HG02759 (cell line): Measurements from ENCODE around the gene TMEM266.
"Not testable (repeated sequence)": the region's sequence is repeated elsewhere in the genome, so short reads cannot be mapped to it uniquely, and the experiment has no call there.

Experiments used
- ATAC-seq: cut with Tn5 transposase; IDR thresholded peaks from one replicate; pipeline ENCODE4 v1.9.1; 2021; ENCODE audit warnings: mild to moderate bottlenecking, moderate library complexity; ENCODE audit not compliant: unreplicated experiment

Gene TMEM266

GRCh38 chr15:76059320-76060117, at the start of gene TMEM266:
TSS of gene TMEM266 (plus strand) at chr15:76059985. CDS start at chr15:76134264, 74,279 bp downstream.
- no peak for ATAC-seq

- ATAC-seq, result no peak
Measured at GRCh38 chr15:76010613-76011012, 49.2 kb upstream of the TMEM266 start.

DNA sequence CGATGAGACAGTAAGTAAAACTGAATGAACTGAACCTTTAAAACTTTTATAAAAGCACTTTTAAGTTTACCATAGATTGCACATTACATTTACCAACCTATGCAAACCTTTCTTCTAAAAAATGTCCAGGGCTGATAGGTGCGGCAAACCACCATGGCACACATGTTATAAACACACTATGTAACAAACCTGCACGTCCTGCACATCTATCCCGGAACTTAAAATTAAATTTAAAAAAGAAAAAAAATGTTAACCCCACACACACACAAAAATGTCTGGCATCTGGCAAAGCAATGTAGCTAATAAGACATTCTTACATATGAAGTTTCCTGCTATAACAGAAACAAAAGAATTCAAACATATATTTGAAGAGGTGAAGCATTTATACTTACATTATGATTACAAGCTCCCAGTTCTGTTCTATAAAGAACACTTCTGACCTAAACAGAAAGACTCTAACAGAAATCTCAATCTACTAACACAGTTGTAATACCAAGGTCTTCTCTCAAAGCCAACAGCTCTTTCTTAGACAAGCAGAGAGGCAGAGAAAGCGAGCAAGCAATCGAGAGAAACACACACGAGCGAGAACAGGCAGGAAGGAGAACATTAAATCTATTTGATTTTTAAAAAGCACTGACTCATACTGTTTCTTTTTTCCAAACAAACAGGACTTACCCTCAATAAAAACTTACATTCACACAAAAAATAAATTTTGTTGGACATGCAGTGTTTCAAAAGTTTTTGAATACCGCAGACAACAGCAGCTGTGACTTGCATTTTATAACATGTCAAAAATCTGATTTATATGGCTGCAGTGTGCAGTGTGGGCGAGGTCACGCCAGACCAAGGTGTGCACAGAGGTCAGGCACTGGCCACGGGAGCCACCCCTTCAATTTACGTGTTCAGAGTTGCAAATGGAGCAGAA, 47.9 kb upstream of the TMEM266 start, which contains the start of gene NRG4:
Gene NRG4 (minus strand): TSS at position 798 of the 925 bp plus-strand sequence. CDS start 1,194 bp downstream, outside the sequence.
- ATAC-seq, result no peak

DNA sequence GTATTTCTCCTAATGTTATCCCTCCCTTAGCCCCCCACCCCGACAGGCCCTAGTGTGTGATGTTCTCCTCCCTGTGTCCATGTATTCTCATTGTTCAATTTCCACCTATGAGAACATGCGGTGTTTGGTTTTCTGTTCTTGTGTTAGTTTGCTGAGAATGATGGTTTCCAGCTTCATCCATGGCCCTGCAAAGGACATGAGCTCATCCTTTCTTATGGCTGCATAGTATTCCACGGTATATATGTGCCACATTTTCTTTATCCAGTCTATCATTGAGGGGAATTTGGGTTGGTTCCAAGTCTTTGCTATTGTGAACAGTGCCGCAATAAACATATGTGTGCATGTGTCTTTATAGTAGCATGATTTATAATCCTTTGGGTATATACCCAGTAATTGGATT, 46.3 kb upstream of the TMEM266 start:
- not testable (repeated sequence) for ATAC-seq

DNA sequence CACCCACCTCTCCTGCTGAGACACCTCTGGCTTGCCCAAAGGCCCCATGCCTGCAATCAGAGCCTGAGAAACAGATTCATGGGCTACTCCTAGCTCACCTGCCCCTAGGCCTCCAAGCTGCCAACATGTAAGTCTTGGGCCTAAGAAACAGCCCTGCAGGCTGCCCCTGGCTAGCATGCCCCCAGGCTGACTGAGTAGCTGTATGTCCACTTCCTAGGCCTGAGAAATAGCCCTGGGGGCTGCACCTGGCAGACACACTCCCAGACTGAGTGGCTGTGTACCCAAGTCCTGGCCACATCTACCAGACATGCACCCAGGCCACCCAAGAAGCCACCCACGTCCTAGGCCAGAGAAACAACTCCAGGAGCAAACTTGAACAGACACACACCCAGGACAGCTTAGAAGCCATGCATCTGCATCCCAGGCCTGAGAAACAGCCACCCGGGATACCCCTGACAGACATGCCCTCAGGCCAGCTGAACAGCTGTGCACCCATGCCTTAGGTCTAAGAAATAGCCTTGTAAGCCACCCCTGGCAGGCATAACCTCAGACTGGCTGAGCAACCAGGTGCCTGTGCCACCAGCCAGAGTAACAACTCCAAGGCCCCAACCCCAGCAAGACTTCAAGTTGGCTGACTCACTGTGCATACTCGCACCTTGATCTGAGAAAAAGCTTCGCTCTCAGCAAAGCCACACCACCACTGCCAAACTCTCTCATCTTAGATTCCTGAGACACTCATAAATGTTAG, 35.6 kb upstream of the TMEM266 start:
- no peak for ATAC-seq

DNA sequence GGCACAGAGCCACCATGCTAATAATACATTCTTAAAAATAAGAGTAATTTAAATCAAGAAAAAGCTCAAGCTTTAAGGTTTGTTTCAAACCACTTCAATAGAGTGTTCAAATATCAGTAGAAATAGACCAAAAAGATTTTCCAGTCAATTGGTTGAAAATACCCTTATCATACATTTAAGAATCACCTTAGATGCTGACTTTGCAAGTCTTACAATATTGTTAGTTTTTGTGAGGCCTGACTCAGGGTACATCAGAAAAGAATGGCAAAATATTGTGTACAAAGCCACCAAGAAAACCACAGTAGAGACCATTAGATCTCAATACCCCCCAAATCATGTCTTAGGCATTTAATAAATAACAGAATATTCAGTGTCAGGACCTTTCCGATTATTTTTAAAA, 27.7 kb upstream of the TMEM266 start:
- ATAC-seq, result no peak

GRCh38 chr15:76033438-76033837, 26.3 kb upstream of the TMEM266 start:
- no peak for ATAC-seq

DNA sequence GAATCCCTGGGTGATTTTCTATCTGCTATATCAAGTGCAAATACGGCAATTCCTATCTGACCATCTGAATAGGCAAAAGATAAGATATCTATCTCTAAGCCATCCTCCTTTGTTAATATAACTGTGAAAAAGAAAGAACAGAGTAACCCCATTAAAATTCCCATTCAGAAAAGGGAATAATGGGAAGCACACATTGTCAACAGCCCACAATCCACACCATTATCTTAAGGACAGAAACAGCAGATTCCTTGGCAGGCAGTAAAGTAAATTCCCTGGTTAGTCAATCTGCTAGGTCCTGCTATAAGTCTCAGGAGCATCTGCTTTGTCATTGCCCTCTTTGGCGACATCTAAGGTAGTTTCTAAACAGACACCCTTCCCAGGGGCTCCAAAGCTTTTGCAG, 25.7 kb upstream of the TMEM266 start:
- ATAC-seq, result no peak

DNA sequence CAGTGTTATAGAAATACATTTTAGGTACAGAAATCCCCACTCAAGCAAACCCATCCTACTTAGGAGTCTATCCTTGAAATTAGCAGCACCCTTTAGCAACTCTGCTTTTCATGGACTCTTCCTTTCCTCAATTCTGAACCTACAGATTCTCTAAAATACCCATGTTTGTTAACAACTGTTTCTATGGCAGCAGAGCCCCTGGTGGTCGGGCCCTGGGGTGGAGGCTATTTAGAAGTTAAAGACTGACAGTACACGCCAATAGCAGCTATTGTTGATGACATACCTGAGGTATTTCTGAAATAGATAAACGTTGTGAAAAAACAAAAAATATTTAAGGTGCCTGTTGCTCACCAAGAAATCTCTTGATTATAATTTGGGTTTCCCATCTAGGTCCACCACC, 24.2 kb upstream of the TMEM266 start:
- ATAC-seq, result no peak

DNA sequence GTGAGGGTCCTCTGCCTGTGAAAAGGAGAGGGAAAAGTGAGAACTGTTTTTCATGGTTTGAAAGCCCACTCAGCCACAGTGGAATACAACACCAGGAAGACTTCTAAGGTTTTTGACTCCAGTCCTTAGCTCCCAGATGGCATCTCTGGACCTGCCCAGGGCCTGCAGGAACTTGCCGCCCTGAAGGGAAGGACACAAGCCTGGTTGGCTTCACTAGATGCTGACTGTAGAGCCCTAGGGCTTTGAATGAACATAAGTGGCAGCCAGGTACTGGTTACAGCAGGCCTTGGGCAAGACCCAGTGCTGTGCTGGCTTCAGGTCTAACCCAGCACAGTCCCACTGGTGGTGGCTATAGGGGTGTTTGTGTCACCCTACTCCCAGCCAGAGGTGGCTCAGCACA, 21.3 kb upstream of the TMEM266 start:
- no peak for ATAC-seq

- not testable (repeated sequence) for ATAC-seq
Measured at GRCh38 chr15:76054201-76054600, 5.6 kb upstream of the TMEM266 start.

- ATAC-seq, result peak; percentile 58
Measured at GRCh38 chr15:76056931-76057330, 2.9 kb upstream of the TMEM266 start.

DNA sequence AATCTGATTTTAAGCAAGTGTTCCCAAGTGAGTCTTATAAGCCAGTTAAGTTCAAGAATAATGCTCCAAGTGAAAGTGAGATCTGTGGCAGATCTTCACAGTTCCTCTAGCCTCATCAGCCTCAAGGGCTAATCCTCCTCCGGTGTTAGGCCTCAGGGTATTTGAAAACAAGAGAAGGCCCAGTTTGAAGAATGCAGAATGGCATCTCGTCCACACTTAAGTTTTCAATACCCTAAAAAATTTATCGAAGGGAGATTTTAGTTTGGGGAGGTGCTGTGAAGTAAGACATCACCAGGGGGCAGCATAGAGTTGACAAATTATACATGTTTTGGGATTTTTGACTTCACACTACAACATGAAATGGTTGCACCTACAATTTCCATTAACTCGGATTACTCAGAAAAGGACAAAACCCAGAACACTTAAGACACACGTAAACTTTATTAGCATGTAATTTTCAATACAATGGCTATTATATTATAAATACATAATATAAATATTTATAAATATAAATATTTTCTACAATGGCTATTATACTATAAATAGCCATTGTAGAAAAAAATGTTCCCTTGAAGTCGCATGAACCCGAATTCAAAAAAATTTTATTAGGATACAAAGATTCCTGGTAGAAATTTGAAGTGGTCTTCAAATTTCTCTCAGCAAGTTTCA, 2.3 kb upstream of the TMEM266 start:
- ATAC-seq, result peak; percentile 16

DNA sequence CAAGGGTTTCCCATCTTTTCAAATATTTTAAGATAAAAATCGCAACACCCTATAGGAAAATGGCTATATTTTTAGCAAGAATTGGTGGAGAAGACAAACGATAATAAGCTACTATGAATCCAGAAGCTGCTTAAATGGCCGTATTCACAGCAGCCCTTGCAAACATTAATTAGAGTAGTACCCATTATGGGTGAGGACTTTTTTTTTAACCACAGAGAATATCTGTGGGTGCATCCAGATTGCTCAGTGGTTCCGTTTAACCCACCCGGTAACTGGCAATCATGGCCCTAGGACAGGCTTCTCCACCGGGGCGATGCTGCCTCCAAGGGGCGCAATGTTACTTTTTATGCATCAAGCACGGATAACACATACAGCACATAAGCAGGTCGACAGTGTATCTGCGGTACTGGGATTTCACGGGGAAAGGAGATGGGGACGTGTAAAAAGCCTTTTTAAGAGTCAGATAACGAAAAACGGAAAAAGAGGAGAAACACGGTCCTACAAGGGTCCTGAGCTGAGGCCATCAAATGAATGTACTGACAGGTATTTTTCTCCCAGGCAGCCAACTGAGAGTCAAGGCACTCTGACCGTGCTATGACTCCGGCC, 968 bp upstream of the TMEM266 start:
- no peak for ATAC-seq

- ATAC-seq, result no peak
Measured at GRCh38 chr15:76060118-76060989, 569 bp downstream of the TMEM266 start.

GRCh38 chr15:76061700-76062099, 1.9 kb downstream of the TMEM266 start:
- ATAC-seq, result no peak

DNA sequence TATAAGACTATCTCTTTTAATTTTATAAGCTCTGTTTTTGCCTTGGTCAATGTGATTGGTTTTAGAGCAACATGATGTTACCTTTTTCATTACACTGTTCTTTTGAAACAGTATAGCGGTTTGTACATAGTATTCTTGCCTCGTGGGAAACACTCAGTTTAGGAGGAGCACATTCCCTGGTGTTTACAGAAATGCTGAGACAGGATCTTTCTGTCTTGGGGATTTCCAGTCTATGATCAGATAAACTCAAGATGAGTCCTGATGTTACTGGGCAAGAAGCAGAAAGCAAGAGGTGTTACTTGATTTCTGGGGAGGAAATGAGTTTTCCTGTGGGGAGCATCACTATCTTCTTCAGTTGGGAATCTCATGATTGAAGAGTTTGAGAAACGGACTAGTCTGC, 2.5 kb downstream of the TMEM266 start:
- no peak for ATAC-seq

- ATAC-seq, result no peak
Measured at GRCh38 chr15:76064375-76064774, 4.6 kb downstream of the TMEM266 start.

- no peak for ATAC-seq
Measured at GRCh38 chr15:76065245-76065644, 5.5 kb downstream of the TMEM266 start.
